ENCODE data around the gene EYA4.

The EYA4 gene

DNA sequence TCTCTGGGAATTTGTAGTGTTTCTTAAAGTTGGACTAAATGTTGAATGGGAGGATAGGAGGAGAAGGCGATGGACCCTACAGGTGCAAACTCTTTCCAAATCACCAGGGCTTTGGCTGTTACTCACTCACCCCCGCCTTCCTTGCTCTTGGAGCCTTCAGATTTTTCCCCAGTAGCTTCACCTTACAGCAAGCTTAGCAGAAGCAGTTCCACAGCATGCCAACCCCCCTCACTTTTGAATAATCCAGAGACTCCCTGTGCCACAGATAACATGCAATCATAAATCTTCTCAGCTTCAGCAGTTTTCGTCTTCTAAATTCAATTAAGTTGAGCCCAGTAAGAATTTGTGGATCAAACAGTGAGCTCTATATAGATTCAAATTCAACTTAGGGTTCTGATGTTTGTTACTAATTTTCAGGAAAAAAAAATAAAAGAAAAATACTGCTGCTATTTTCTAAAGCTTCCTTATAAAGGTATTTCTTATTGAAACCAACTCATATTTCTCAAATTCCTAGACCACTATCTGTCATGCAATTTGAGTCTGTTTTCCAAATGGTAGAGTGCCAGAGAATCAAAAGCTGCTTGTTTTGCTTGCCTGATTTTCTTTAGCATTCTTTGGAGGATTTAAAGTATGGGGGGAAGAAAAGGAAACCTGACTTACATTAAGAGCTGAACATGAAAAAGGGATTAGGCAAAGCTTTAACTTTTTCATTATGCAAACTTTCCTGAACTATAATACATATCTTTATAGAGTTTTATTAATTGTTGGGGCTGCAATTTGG lies 166.4 kb downstream of the EYA4 start:
- no peak for DNase-seq (ENCODE audit: low read depth)

DNA sequence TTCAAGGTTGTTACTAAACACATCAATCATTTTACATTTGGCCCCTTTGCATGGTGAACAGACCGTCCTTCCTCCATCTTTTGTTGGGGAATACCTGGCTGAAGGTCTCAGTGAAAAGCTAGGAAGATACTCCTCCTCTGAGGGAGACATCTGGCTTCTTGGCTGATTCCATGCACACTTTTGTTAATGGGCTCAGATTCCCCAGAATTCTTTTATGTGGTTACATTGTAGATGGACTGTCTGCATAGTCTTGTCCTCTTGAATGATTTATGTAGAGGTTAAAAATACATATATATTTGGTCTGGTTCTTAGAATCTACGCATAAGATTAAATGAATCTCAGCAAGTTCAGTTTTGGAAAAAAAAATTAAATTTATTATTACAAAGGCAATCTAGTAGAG lies 167.0 kb downstream of the EYA4 start:
- no peak for DNase-seq (ENCODE audit: low read depth)

DNA sequence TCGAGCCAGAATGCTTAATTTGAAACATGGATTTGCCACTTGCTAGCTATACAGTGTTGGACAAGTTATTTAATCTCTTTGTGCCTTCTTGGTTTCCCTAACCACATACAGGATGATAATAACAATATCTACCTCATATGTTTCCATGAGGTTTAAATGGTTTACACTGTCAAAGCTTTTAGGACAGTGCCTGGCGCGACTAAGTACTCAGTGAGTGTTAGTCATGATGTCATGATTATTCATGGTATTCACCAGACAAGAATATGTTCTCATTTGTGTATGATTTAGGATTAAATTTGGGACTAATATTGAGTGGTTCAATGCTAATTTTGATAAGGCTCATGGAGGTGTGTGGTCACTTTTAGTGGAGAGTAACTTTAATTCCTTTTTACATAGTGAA lies 167.4 kb downstream of the EYA4 start:
- no peak for DNase-seq (ENCODE audit: low read depth)

DNA sequence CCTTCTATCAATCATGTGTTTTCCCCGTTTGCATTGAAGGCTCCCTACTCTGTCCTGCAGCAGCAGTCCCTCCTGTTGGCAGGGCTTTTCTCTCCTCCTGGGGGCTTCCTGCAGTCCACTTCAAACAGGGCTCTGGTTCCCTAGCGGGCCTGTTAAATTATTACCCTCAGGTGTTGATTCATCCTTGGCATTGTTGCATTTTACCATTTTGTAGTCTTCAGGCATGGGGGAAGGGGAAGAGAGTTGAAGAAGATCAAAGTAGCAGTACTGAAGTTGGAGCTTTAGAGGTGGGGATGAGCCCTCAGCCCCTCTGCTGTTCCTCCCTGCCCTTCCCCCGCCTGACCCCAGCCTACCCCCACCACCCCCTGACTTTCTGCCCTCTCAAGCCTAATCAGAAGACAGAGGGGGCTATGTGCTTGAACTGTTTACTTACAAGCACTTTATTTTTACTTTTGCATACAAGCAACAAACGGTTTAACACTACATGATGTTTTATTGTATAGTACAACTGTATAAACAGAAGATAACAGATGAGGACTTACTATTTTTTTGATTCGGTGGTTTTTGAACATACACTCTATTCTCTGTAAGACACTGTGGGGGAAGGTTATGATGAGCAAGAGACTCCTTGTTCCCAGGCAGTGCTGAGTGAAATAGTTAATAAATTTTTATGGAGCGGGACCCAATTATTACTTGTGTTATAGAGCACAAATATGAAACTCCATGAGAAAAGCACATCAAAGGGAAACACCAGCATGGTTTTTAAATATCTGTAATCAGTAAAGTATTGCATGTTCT lies 169.7 kb downstream of the EYA4 start:
- no peak for DNase-seq (ENCODE audit: low read depth)

DNA sequence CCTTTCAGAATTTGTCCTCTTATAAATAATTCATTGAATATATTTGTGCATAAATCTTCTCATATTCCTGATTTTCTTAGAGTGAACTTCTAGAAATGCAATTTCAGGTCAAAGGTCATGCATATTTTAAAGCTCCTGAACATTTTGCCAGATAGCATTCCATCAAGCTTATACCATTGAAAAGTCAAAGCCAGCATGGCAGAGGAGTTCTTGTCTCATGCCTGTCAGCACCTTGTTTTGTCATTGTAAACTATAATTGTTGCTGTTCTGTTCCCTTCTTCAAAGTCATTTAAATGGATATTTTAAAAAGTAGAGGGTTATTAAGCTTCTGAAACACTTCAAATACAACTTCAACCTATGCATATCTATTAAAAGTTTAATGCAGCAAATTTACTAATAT lies 170.6 kb downstream of the EYA4 start:
- no peak for DNase-seq (ENCODE audit: low read depth)

DNA sequence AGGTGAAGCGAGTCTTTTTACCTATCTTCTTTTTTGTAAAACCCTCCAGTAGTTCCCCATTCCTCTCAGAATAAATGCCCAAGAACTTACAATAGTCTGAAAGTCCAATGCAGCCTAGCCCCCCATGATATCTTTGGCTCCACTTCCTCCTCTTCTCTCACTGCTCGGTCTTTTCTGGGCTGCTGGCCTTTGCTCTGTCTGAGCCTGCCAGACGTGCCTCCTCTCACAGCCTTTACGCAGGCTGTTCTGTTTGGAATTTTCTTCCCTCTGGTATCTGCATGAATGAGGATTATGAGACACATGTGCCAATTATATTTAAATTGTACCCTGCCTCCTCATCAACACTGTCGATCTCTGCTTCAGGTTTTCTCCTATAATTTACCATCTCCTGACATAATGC lies 174.1 kb downstream of the EYA4 start:
- DNase-seq (ENCODE audit: low read depth): no peak

DNA sequence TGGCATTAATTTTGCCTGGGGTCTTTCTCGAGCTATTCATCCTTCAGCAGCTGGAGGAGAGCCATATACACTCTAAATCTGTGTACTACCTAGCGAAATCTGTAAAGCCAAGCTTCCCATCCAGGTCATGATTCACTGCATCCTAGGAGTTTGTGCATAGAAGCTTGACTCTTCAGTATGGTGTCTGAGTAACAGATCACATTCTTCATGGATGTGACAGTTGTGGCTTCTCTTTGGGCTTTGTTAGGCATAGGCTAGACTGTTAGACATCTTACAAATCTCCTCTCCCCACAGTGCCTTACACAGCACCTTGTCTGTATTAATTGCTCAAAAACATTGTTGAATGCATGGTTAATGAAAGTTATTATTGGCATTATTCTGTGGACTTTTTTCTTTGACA lies 177.0 kb downstream of the EYA4 start:
- no peak for DNase-seq (ENCODE audit: low read depth)

DNA sequence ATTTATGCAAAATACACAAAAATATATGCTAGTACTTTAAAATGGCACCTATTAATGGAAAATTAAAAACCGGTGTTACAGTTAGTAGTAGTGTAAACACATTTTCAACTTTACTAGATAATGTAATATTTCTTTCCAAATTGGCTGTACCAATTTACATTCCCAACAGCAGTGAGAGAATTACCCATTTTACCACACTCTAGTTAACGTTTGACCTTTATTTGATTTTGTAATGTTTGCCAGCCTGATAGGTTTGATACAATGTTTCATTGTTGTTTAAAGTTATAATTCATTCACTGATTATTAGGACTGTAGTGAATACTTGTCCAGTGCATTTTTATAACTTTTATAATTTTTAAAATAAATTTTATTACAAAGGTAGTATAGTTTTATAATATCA lies 182.1 kb downstream of the EYA4 start:
- DNase-seq (ENCODE audit: low read depth): no peak

DNA sequence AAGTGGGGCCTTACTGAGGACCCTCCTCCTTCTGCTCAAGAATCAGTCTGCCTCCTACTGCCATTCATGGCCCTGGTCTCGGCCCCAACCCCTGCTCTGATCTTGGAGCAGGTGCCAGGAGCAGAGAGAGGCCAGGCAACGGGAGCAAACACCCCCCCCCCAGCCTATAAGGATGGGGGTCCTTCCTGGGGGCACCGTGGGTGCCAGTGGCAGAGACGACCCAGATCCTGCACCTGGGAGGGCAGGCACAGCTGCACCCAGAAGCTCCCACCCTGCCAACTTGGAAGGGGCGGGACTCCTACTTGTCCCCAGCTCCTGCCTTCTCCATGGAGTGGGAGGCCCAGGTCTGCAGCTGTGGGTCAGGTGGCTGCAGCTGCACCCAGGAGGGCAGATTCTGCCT lies 183.2 kb downstream of the EYA4 start:
- DNase-seq (ENCODE audit: low read depth): no peak

DNA sequence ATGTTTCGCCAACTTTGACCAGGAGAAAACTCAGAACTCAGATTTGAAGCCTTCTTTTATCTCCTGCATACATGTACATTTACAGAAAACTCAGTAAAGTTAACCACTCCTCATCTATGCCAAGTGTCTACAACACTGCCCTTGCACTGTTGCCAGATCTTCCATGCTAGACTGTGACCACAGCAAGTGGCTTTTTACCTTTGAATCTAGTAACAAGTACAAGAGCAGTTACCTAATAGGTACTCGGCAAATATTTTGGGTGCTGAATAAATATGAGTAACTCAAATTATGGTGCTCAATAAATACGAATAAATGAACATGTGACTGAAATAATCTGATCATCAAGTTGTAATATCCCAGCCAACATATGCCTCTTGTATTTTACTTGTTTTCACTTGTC lies 184.9 kb downstream of the EYA4 start:
- no peak for DNase-seq (ENCODE audit: low read depth)

DNA sequence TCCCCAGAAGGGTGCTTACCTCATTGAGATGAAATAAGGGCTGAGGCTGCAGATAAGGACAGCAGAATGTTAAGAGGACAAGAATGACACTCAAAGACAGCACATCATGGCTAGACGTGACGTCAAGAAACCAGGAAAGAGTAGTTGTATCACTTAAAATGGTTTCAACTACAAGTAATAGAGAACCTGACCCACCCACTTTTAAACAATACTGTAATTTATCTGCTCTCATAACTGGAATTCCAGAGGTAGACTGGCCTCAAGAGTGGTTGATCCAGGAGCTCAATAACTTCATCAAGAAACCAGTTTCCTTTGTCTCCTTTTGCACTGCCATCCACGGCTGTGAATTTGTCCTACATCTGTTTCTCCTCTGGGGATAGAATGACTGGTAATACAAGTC lies 187.1 kb downstream of the EYA4 start:
- DNase-seq (ENCODE audit: low read depth): no peak

DNA sequence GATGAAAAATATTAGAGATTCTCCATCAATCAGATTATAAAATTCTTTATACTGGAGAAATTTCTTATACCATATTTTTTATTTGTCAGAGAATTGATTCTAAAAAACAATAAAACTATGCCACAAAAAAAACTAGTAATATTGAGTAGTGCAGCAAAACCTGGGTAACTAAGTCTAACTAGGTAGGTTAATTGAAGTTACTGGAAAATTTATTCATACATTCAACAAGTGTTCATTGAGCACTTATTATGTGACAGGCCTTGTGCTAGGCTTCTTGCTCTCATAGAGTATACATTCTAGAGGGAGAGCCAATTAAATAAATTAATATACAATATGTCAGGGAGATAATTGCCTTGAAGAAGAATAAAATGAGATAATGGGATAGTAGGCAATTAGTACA lies 189.4 kb downstream of the EYA4 start:
- no peak for DNase-seq (ENCODE audit: low read depth)

DNA sequence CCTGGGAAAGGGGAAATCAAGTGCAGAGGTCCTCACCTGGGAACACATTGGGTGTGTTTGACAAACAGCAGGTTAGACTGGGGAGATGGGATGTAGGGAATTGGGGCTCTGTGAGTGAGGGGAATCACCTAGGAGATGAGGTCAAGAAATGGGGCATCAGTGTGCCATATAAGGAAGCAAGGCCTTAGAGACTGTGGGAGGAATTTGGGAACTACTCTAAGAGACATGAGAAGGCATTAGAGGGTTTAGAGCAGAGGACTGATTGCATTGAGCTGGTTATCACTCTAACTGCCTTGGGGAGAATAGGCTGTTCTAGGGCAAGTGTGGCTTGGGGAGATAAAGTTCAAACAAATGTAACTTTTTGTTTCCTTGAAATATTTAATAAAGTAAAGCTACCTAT lies 189.9 kb downstream of the EYA4 start:
- no peak for DNase-seq (ENCODE audit: low read depth)

DNA sequence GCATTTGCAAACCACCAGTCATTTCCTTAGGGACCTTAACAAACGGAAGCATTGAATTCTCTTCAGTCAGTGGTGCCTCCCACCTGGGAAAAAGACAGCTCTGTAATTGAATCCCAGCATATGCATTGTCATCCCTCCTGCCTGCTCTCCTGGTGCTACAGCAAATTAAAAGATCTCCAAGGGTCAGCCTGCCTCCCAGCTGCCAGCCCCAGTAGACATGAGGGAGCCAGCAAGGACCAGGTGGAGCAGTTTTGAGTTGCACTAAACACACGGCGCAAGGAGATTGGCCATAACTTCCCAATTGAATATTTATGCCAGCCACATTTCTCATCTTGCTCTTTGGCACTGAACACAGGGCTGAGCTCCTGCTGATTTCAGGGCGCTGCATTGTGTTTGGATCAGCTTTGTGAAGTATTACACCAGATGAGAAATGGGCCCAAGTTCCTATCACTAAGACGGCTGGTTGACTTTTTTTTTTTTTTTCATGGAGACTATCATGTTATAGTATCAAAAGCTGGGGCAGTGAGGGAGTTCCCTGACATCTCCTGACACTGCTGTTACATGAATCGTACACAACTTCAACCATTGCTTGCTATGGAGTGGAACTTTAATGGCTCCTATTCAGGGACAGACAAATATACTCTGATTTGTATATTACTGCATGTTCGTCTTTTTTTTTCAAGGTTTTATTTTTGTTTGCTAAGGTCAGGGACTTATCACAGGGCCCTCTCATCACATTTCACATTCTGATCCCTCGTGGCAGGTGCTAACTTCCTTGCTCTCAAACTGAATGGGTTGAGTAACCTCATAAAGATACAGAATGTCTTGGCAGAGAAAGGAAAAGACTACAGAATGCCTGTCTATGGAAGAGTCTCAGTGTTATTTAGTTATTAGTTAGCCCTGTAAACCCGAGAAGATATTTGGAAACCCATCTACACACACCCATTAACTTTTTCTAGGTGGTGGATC lies 191.1 kb downstream of the EYA4 start:
- DNase-seq (ENCODE audit: low read depth): no peak

DNA sequence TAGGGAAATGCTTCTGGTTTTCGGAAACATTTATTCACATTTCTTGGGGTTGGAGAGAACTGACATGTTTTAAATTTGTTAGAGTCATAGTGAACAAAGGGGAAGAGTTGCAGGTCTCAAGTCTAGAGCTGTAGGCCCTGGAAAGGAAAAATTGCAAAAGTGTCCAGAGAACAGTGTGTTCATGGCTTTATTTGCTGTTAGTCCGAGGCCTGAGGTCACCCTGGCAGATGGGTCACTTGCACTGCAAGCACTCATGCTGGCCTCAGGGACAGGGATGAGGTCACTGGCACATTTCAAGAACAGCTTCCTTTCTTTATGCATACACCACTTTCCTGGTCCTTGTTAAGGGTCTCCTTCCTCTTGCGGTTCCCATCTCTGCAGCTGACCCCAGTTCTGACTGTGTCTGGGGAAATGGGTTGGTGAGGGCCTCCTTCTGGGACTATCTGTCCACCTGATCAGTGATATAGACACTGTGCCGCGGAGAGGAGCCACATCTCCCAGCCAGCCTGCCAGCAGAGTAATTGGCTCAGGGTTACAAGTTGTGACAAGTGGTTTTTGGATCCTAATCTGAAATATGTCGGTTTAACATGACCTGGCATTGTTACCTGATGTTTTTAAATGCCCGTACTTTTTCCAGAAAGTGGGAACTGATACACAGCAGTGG lies 194.0 kb downstream of the EYA4 start:
- DNase-seq (ENCODE audit: low read depth): no peak

DNA sequence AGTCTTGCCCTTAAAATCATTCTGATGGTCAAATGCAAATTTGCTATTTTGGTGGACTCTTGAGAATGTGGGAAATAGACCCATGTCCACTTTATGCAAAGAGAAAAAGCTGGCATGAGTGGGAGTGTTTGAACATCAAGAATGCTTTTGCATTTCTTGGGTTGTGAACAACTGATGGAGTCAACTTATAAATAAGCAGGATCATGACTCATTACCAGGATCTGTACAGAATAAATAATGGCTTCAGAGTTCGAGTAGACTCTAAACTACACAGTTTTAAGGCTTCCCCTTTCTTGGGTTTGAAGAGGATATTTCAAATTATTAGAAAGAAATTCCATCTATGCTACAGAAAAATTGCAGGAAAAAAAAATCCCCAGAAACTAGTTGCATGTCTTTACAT lies 195.5 kb downstream of the EYA4 start:
- DNase-seq (ENCODE audit: low read depth): no peak

DNA sequence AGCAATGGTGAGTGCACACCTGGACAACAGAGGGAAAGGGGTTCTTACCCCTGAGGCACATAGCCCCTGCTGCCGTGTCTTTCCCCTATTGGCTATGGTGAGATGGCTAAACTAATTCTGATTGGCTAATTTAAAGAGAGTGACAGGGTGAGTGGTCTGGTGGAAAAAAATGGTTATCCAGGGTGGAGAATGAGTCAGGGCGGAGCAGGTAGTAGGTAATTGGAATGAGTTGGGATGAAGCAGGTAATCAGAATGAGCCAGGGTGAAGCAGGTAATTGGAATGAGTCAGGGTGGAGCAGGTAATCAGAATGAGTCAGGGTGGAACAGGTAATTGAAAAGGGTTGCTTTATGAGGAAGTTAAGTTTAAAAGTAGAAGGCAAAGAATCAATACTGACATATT lies 200.3 kb downstream of the EYA4 start:
- DNase-seq (ENCODE audit: low read depth): no peak

DNA sequence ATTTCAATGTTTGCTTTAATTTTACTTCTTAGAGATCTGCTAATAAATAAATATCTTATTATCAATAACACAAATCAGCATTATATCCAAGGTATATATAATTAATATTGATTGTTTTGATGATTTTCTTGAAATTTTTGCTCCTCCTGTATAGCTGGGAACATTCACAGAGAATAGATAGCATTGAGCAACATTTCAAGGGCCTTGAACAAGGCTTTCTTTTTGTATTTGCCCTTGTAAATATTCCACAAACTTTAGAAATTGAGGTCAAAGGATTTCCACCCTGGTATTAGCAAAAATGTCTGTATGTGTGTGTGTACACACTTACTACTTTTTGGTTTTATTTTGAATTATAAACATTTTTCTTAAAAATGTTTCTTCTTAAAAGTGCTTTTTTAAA lies 205.6 kb downstream of the EYA4 start:
- DNase-seq (ENCODE audit: low read depth): no peak

DNA sequence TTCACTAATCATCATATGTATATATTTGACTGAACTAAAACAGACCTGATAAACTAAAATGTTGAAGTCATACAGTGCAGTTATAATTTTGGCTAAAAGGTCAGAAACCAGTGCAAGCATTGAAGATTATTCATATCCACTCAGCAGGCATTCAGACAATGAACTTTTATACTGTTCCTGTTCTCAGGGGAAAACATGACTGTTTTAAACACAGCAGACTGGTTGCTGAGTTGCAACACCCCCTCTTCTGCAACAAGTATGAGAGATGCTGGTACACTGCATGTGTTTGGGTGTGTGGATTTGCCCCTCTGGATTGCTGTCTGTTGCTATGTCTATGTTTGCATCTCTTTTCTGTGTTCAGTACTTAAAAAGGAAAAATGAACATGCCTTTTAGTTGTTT lies 206.8 kb downstream of the EYA4 start:
- no peak for DNase-seq (ENCODE audit: low read depth)

DNA sequence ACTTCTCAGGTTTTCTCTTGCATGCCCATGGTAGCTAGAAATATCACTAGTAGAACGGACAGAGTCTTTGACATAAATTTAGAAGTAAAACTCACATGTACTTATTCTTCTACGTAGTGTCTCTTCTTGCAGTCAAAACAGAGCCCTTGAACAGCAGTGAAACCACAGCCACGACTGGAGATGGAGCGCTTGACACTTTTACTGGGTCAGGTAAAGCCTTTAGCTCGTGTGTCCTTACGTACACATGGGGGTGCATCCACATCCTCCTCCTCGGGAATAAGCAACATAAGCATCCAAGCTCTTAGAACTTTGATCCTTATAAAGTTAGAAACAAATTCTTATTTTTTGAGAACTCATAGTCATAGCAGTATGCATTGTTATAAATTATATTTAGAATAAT lies 215.3 kb downstream of the EYA4 start:
- DNase-seq (ENCODE audit: low read depth): no peak

DNA sequence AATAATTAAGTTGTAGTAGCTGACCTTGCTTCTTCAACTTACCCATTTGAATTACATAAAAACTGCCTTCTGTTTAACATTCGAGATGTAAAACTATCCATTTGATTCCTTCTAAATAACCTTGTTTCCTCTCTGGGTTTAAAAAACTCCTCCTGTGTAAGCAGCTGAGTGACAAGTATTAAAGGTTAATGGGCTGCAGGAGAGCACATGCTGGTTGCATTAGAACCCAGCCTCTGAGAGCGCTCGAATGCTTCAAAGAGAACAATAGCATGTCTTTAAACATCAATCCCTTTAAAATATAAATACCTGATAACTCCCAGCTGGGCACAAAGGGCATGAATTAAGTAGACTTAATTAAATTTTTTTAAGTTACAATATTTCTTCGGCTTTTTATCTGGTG lies 215.8 kb downstream of the EYA4 start:
- DNase-seq (ENCODE audit: low read depth): no peak

DNA sequence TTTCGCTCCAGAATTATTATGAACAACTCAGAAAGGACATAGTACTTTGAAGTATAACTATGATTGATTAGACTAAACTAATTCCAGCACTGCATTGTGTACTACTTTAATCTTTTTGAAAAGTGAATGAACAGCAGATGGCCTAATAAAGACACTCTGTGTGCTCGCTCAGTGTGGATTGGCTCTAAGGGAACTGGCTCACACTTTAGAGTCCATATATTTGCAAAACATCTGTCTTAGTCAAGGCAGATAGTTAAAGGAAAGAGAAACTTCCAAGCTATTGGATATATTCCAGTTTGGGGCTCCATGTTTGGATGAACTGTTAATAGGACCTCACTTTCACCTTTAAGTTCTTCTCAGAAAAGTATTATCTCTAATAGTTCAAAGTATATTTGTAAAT lies 218.9 kb downstream of the EYA4 start:
- DNase-seq (ENCODE audit: low read depth): no peak

Data from activated T-cell treated with anti-CD3 and anti-CD28 coated beads for 24 hours (primary cell).